ENCODE results near the gene TBC1D10A. TPM values are rescaled to one million over a fixed set of nuclear protein-coding genes. Genes with fewer than 3 reads are reported as not detected.

TBC1D10A gene
- total and polyA plus RNA-seq, 2 experiments from 2014 or later = 3.3 to 8.8 TPM

DNA sequence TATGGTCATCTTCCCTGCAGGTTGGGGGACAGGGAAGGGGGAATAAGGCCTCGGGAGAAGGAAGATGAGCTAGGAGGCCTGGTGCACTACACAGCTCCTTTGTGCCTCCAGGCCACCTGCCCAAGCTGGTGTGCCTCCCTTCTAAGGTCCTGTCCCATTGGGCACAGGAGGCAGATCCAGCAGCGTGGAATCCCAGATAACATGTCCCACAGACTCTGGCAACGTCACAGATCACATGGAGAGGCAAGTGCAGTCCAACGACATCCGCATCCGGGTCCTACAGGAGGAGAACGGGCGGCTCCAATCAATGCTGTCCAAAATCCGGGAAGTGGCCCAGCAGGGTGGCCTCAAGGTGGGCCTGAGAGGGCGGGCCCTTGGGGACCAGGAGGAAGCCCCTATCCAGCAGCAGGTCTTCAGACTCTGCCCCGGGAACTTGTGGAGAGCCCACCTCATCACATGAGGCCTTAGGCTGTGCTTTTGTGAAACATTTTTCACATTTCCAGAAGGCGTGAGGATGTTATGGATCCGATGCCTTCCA is 48.6 kb upstream of the TBC1D10A start (continued):
- TF ChIP-seq ZNF331 (CRISPR knock-in tag; IDR thresholded peaks at IDR 0.05; ENCODE audit: low read depth) = no peak

DNA sequence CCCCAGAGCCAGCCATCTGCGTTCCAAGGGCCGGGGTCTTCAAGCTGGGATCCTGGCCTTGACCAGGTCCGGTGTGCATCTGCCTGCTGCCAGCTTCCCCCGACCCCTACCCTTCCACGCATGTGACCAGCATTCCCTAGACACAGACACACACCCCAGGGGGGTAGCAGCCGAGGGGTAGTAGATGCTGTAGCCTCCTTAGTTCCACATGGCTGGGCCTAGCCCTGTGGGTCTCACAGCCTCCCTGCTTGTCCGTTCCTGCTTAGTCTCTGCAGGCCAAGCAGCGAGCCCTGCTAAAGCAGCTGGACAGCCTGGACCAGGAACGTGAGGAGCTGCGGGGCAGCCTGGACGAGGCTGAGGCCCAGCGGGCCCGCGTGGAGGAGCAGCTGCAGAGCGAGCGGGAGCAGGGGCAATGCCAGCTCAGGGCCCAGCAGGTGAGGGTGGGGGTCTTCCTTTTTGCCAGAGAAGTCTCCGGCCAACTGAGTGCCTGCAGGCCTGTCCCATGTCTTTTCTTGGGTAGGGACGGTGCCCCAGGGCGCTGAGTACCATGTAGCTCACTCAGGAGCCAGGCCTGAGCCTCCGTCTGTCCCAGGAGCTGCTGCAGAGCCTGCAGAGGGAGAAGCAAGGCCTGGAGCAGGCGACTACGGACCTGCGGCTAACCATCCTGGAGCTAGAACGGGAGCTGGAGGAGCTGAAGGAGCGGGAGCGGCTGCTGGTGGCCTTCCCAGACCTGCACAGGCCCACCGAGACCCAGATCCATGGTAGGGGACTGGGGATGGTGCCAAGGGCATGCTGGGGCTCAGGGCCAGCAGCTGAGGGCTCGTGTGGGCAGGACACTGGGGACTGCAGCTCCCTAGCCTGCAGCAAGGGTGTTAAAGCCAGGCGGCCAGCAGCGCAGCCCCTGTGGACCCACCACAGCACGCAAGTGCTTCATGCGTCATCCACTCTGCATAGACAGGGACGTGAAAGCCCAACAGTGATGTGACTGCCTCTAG is 46.9 kb upstream of the TBC1D10A start:
- no peak for DNase-seq (ENCODE audit: low spot score)
- Histone ChIP-seq H3K27ac (ENCODE audit: low read depth) (no peak overlapping the region), H3K9me2 (ENCODE audit: insufficient read depth) (no peaks in the 10 kb centered on the region), H3K36me3 (ENCODE audit: insufficient read depth) (no peaks in the 10 kb centered on the region), H3K79me2 (replicated peaks; ENCODE audit: insufficient read depth) (no peaks in the 10 kb centered on the region), H3K4me1 (ENCODE audit: insufficient read depth) (no peaks in the 10 kb centered on the region), H4K20me1 (replicated peaks; ENCODE audit: insufficient read depth) (no peaks in the 10 kb centered on the region), H3K4me3 (no peak overlapping the region), H3K4me2 (no peak overlapping the region), H2AFZ (no peak overlapping the region), H3F3A (replicated peaks; ENCODE audit: low read depth) (no peaks in the 10 kb centered on the region; the same call in 1 of the 2 replicates), H3K27me3 (ENCODE audit: insufficient read depth) (no peaks in the 10 kb centered on the region)
- peaks cover 8% of the 10 kb centered on the region for H3K36me3 Mint-ChIP-seq (ENCODE audit: low read depth)
- H3K9me3 Mint-ChIP-seq = no peaks in the 10 kb centered on the region; the same call in 2 of the 3 replicates
- no peak overlapping the region for H3K27ac Mint-ChIP-seq
- peaks cover 5% of the 10 kb centered on the region for H3K4me1 Mint-ChIP-seq
- peak; percentile 8; the same call in 2 of the 3 replicates for ATAC-seq
- peaks cover 19% of the 10 kb centered on the region for H3K27me3 Mint-ChIP-seq (ENCODE audit: insufficient read depth, low read depth, poor library complexity)
- no peak overlapping the region for H3K4me3 Mint-ChIP-seq
- TF ChIP-seq STAT1 (IDR thresholded peaks at IDR 0.05; ENCODE audit: unreplicated experiment) = no peak
- no peak for TF ChIP-seq ZNF331 (CRISPR knock-in tag; IDR thresholded peaks at IDR 0.05; ENCODE audit: low read depth)
- TF ChIP-seq, protein P1, sequence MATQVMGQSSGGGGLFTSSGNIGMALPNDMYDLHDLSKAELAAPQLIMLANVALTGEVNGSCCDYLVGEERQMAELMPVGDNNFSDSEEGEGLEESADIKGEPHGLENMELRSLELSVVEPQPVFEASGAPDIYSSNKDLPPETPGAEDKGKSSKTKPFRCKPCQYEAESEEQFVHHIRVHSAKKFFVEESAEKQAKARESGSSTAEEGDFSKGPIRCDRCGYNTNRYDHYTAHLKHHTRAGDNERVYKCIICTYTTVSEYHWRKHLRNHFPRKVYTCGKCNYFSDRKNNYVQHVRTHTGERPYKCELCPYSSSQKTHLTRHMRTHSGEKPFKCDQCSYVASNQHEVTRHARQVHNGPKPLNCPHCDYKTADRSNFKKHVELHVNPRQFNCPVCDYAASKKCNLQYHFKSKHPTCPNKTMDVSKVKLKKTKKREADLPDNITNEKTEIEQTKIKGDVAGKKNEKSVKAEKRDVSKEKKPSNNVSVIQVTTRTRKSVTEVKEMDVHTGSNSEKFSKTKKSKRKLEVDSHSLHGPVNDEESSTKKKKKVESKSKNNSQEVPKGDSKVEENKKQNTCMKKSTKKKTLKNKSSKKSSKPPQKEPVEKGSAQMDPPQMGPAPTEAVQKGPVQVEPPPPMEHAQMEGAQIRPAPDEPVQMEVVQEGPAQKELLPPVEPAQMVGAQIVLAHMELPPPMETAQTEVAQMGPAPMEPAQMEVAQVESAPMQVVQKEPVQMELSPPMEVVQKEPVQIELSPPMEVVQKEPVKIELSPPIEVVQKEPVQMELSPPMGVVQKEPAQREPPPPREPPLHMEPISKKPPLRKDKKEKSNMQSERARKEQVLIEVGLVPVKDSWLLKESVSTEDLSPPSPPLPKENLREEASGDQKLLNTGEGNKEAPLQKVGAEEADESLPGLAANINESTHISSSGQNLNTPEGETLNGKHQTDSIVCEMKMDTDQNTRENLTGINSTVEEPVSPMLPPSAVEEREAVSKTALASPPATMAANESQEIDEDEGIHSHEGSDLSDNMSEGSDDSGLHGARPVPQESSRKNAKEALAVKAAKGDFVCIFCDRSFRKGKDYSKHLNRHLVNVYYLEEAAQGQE (IDR thresholded peaks at IDR 0.05; ENCODE audit: unreplicated experiment) = no peak
- TF ChIP-seq CREB1 (CRISPR knock-in tag; IDR thresholded peaks at IDR 0.05; ENCODE audit: low read depth) = no peak
- no peak for TF ChIP-seq ZNF114 (CRISPR knock-in tag; IDR thresholded peaks at IDR 0.05)
- TF ChIP-seq, protein P2, sequence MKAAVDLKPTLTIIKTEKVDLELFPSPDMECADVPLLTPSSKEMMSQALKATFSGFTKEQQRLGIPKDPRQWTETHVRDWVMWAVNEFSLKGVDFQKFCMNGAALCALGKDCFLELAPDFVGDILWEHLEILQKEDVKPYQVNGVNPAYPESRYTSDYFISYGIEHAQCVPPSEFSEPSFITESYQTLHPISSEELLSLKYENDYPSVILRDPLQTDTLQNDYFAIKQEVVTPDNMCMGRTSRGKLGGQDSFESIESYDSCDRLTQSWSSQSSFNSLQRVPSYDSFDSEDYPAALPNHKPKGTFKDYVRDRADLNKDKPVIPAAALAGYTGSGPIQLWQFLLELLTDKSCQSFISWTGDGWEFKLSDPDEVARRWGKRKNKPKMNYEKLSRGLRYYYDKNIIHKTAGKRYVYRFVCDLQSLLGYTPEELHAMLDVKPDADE (IDR thresholded peaks at IDR 0.05) = no peak
- no peak for TF ChIP-seq JUNB (IDR thresholded peaks at IDR 0.05; ENCODE audit: unreplicated experiment)
- TF ChIP-seq, protein P3, sequence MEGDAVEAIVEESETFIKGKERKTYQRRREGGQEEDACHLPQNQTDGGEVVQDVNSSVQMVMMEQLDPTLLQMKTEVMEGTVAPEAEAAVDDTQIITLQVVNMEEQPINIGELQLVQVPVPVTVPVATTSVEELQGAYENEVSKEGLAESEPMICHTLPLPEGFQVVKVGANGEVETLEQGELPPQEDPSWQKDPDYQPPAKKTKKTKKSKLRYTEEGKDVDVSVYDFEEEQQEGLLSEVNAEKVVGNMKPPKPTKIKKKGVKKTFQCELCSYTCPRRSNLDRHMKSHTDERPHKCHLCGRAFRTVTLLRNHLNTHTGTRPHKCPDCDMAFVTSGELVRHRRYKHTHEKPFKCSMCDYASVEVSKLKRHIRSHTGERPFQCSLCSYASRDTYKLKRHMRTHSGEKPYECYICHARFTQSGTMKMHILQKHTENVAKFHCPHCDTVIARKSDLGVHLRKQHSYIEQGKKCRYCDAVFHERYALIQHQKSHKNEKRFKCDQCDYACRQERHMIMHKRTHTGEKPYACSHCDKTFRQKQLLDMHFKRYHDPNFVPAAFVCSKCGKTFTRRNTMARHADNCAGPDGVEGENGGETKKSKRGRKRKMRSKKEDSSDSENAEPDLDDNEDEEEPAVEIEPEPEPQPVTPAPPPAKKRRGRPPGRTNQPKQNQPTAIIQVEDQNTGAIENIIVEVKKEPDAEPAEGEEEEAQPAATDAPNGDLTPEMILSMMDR (conservative IDR thresholded peaks at IDR 0.05; ENCODE audit: low read depth in 2 of 2) = no peak
- TF ChIP-seq NANOG (IDR thresholded peaks at IDR 0.05; ENCODE audit: borderline replicate concordance) = no peak
- TF ChIP-seq EZH2 (IDR thresholded peaks at IDR 0.05; ENCODE audit: low read depth, unreplicated experiment) = no peak
